DND-41 (cell line): ENCODE results near the gene FCSK.
"Not testable (repeated sequence)": the region's sequence is repeated elsewhere in the genome, so short reads cannot be mapped to it uniquely, and the experiment has no call there.

Experiments used
- ATAC-seq: fragments of 200-7000 bp; cut with Tn5 transposase; 3 replicates; pipeline ENCODE4 v1.9.1; 2021; ENCODE audit warnings: low read depth; ENCODE audit not compliant: insufficient read depth
- DNase-seq: peaks from one replicate; pipeline ENCODE4 v3.0.0-alpha.2; 2020
- H2AFZ ChIP-seq: 2 replicates; pipeline ENCODE4 v1.6.0; 2012; ENCODE audit warnings: low read depth, low read length
- H3K27ac ChIP-seq: 2 replicates; pipeline ENCODE4 v1.5.1; 2012; ENCODE audit warnings: low read length, inconsistent platforms
- H3K27me3 ChIP-seq: fragments of 200-600 bp; sonication (generic); 2 replicates; pipeline ENCODE4 v1.6.0; 2012; ENCODE audit warnings: low read length, mild to moderate bottlenecking, inconsistent platforms; ENCODE audit not compliant: insufficient read depth, poor library complexity
- H3K36me3 ChIP-seq: 2 replicates; pipeline ENCODE4 v1.5.1; 2012; ENCODE audit warnings: low read length, inconsistent platforms; ENCODE audit not compliant: insufficient read depth
- H3K4me1 ChIP-seq: 2 replicates; pipeline ENCODE4 v1.5.1; 2012; ENCODE audit warnings: mild to moderate bottlenecking, low read length; ENCODE audit not compliant: insufficient read depth
- H3K4me2 ChIP-seq: 2 replicates; pipeline ENCODE4 v1.6.0; 2012; ENCODE audit warnings: mild to moderate bottlenecking, moderate library complexity, low read length, inconsistent platforms; ENCODE audit not compliant: insufficient read depth
- H3K4me3 ChIP-seq, 2 experiments: fragments of 200-600 bp in 1 of 2; shearing (Covaris generic) in 1 of 2; 2 replicates each; pipeline ENCODE4 v1.5.1; 2012 to 2016; ENCODE audit warnings: inconsistent platforms in 2 of 2, low read length in 2 of 2, mild to moderate bottlenecking in 2 of 2, low read depth in 1 of 2, moderate library complexity in 1 of 2
- H3K79me2 ChIP-seq: 2 replicates; pipeline ENCODE4 v1.6.0; 2012; ENCODE audit warnings: low read length, inconsistent platforms; ENCODE audit not compliant: insufficient read depth
- H3K9ac ChIP-seq: 2 replicates; pipeline ENCODE4 v1.6.0; 2012; ENCODE audit warnings: low read depth, mild to moderate bottlenecking, inconsistent platforms, low read length, moderate library complexity
- H3K9me3 ChIP-seq: 2 replicates; pipeline ENCODE4 v1.5.1; 2012; ENCODE audit warnings: low read length, moderate library complexity, mild to moderate bottlenecking, inconsistent platforms; ENCODE audit not compliant: insufficient read depth, severe bottlenecking
- H4K20me1 ChIP-seq: 2 replicates; pipeline ENCODE4 v1.6.0; 2012; ENCODE audit warnings: low read length; ENCODE audit not compliant: insufficient read depth
- CTCF ChIP-seq: IDR thresholded peaks from 2 replicates; pipeline ENCODE4 v1.5.1; 2012; ENCODE audit warnings: borderline replicate concordance, low read length, moderate library complexity, mild to moderate bottlenecking; ENCODE audit not compliant: poor library complexity, severe bottlenecking; ENCODE audit errors: extremely low read depth
- EZH2 ChIP-seq: IDR thresholded peaks from 3 replicates; pipeline ENCODE4 v1.6.1; 2012; ENCODE audit warnings: borderline replicate concordance, low read depth, mild to moderate bottlenecking, moderate library complexity, low read length, inconsistent platforms; ENCODE audit not compliant: severe bottlenecking

FCSK gene

GRCh38 chr16:70454222-70455034, at the start of gene FCSK:
TSS of gene FCSK (plus strand) at chr16:70454595. CDS start at chr16:70463191, 8,596 bp downstream.
- H3K4me1 ChIP-seq: peaks cover 24% of the 10 kb centered on the region
- DNase-seq: peak; percentile 73
- ATAC-seq: peak; percentile 95
- TF ChIP-seq CTCF (peak; percentile 35), EZH2 (no peak)
- no peaks in the 10 kb centered on the region for H3K9me3 ChIP-seq
- H2AFZ ChIP-seq: peak within 1 kb of the TSS; percentile 95
- peak within 1 kb of the TSS; percentile 63 to 79 for H3K4me3 ChIP-seq
- H3K9ac ChIP-seq: peak within 1 kb of the TSS; percentile 87
- H3K27ac ChIP-seq: peak within 1 kb of the TSS; percentile 99
- H4K20me1 ChIP-seq: no peaks in the 10 kb centered on the region
- no peaks in the 10 kb centered on the region for H3K27me3 ChIP-seq
- peaks cover 8% of the 10 kb centered on the region for H3K79me2 ChIP-seq
- peak within 1 kb of the TSS; percentile 93 for H3K4me2 ChIP-seq
- H3K36me3 ChIP-seq: no peaks in the 10 kb centered on the region; the same call in 1 of the 2 replicates

- H3K4me3 ChIP-seq, H3K4me2 ChIP-seq, H2AFZ ChIP-seq, H3K36me3 ChIP-seq, ATAC-seq, H3K9ac ChIP-seq, H3K27me3 ChIP-seq, DNase-seq, H3K27ac ChIP-seq, H3K9me3 ChIP-seq: not testable (repeated sequence)
- Histone ChIP-seq H3K4me1 (peaks cover 39% of the 10 kb centered on the region), H3K79me2 (peaks cover 28% of the 10 kb centered on the region), H4K20me1 (peaks cover 14% of the 10 kb centered on the region)
These were observed 48.3 kb upstream of the FCSK start for GRCh38 chr16:70406104-70406503.

- Histone ChIP-seq H3K9ac (no peak overlapping the region), H3K27ac (no peak overlapping the region)
These were observed 46.6 kb upstream of the FCSK start for GRCh38 chr16:70407811-70408274.

More at GRCh38 chr16:70407811-70408274, 46.6 kb upstream of the FCSK start:
- no peak overlapping the region for H3K4me3 ChIP-seq
- no peaks in the 10 kb centered on the region for H3K36me3 ChIP-seq
- H3K79me2 ChIP-seq: peaks cover 25% of the 10 kb centered on the region
- TF ChIP-seq CTCF (no peak), EZH2 (no peak)
- H2AFZ ChIP-seq: no peak overlapping the region
- H3K9me3 ChIP-seq: no peaks in the 10 kb centered on the region
- H4K20me1 ChIP-seq: peaks cover 11% of the 10 kb centered on the region
- H3K27me3 ChIP-seq: no peaks in the 10 kb centered on the region
- H3K4me2 ChIP-seq: no peak overlapping the region
- DNase-seq: no peak
- peaks cover 38% of the 10 kb centered on the region for H3K4me1 ChIP-seq
- no peak for ATAC-seq
